Caco-2 (cell line): Measurements from ENCODE around the gene FAM131A. TPM values are rescaled to one million over a fixed set of nuclear protein-coding genes. Genes with fewer than 3 reads are reported as not detected.

Source experiments
- BruUV-seq: library from RNA; stranded (reverse); fragments of 400-500 nt; replicated peaks from 2 replicates; lab custom pipeline; 2021; lab: Mats Ljungman, UMichigan
- CTCF ChIA-PET: fragments of 300-600 bp; sonication (Branson Sonifier 250); formaldehyde crosslinking; loops from one replicate; lab custom pipeline; 2022; ENCODE audit warnings: antibody characterized with exemption; lab: Charles Lee
- POLR2A ChIA-PET: fragments of 300-600 bp; sonication (Branson Sonifier 250); formaldehyde crosslinking; loops from one replicate; lab custom pipeline; 2022; ENCODE audit warnings: antibody characterized with exemption; lab: Charles Lee
- DNase-seq, 2 experiments: peaks; one replicate each; pipeline versions ENCODE4 v3.0.0 to v3.0.0-alpha.2; 2020 to 2022
- H3K27me3 ChIP-seq: replicated peaks from 2 replicates; pipeline ENCODE4 v1.6.0; 2011; ENCODE audit warnings: low read length; ENCODE audit not compliant: control insufficient read depth, insufficient read depth
- H3K36me3 ChIP-seq: 2 replicates; pipeline ENCODE4 v1.5.1; 2011; ENCODE audit warnings: low read length; ENCODE audit not compliant: control insufficient read depth, insufficient read depth
- H3K4me1 ChIP-seq: fragments of 250-450 bp; sonication (Bioruptor Pico); 2 replicates; pipeline ENCODE4 v1.5.1; 2020; ENCODE audit warnings: mild to moderate bottlenecking
- H3K4me3 ChIP-seq: 2 replicates; pipeline ENCODE4 v1.5.1; 2011; ENCODE audit warnings: low read depth, mild to moderate bottlenecking, control low read depth, low read length
- H3K9me3 ChIP-seq: fragments of 250-450 bp; sonication (Bioruptor Pico); 2 replicates; pipeline ENCODE4 v1.5.1; 2020; ENCODE audit warnings: mild to moderate bottlenecking, moderate library complexity
- H3K27ac Mint-ChIP-seq: one replicate; pipeline ENCODE4 v1.8.0; 2022; ENCODE audit warnings: mixed read lengths; ENCODE audit not compliant: unreplicated experiment
- H3K27me3 Mint-ChIP-seq: one replicate; pipeline ENCODE4 v1.8.0; 2022; ENCODE audit warnings: mixed read lengths; ENCODE audit not compliant: insufficient read depth, unreplicated experiment
- H3K36me3 Mint-ChIP-seq: one replicate; pipeline ENCODE4 v1.8.0; 2022; ENCODE audit warnings: mild to moderate bottlenecking, mixed read lengths; ENCODE audit not compliant: insufficient read depth, unreplicated experiment
- H3K4me1 Mint-ChIP-seq: one replicate; pipeline ENCODE4 v1.8.0; 2022; ENCODE audit warnings: low read depth, mixed read lengths; ENCODE audit not compliant: unreplicated experiment
- H3K4me3 Mint-ChIP-seq: one replicate; pipeline ENCODE4 v1.8.0; 2022; ENCODE audit warnings: mild to moderate bottlenecking, moderate library complexity, mixed read lengths; ENCODE audit not compliant: unreplicated experiment
- H3K9me3 Mint-ChIP-seq: one replicate; pipeline ENCODE4 v1.8.0; 2022; ENCODE audit warnings: mixed read lengths; ENCODE audit not compliant: unreplicated experiment
- intact Hi-C: fragments of 100-400 bp; cut with micrococcal nuclease; formaldehyde crosslinking; loops from one replicate; pipeline ENCODE4 v1.10.0; 2022; ENCODE audit not compliant: unreplicated experiment
- total RNA-seq: library from RNA; stranded (reverse); gene quantifications from 2 replicates; pipeline ENCODE4 v1.2.3, GENCODE V29; 2022
- TF ChIP-seq, protein P1 (sequence below), 2 experiments: fragments of 200-600 bp in 1 of 2; IDR thresholded peaks; 1 replicate in 1 of 2; 2 replicates in 1 of 2; pipeline versions ENCODE4 v1.5.1 to v1.8.0; 2011 to 2022; ENCODE audit warnings: antibody characterized with exemption in 1 of 2, control low read depth in 1 of 2, inconsistent platforms in 1 of 2, low read depth in 1 of 2, low read length in 1 of 2, mild to moderate bottlenecking in 1 of 2, moderate library complexity in 1 of 2; ENCODE audit not compliant: insufficient read depth in 1 of 2, severe bottlenecking in 1 of 2, unreplicated experiment in 1 of 2

Gene FAM131A
- total RNA-seq, 1 experiment from 2014 or later: 6.1 TPM

- H3K4me3 Mint-ChIP-seq: no peak overlapping the region
- peaks cover 3% of the 10 kb centered on the region for H3K27me3 Mint-ChIP-seq
- H3K4me1 Mint-ChIP-seq: no peaks in the 10 kb centered on the region
- no TSS peak for BruUV-seq
- no peak for DNase-seq
- TF ChIP-seq, protein P1, sequence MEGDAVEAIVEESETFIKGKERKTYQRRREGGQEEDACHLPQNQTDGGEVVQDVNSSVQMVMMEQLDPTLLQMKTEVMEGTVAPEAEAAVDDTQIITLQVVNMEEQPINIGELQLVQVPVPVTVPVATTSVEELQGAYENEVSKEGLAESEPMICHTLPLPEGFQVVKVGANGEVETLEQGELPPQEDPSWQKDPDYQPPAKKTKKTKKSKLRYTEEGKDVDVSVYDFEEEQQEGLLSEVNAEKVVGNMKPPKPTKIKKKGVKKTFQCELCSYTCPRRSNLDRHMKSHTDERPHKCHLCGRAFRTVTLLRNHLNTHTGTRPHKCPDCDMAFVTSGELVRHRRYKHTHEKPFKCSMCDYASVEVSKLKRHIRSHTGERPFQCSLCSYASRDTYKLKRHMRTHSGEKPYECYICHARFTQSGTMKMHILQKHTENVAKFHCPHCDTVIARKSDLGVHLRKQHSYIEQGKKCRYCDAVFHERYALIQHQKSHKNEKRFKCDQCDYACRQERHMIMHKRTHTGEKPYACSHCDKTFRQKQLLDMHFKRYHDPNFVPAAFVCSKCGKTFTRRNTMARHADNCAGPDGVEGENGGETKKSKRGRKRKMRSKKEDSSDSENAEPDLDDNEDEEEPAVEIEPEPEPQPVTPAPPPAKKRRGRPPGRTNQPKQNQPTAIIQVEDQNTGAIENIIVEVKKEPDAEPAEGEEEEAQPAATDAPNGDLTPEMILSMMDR (IDR thresholded peaks at IDR 0.05; ENCODE audit: insufficient read depth in 1 of 2, low read depth in 1 of 2, low read length in 1 of 2, severe bottlenecking in 1 of 2, unreplicated experiment in 1 of 2): no peak
- no peaks in the 10 kb centered on the region for H3K36me3 Mint-ChIP-seq
- Histone ChIP-seq H3K9me3 (no peaks in the 10 kb centered on the region), H3K4me1 (no peaks in the 10 kb centered on the region), H3K4me3 (no peak overlapping the region), H3K27me3 (no peaks in the 10 kb centered on the region; the same call in 1 of the 2 replicates), H3K36me3 (no peaks in the 10 kb centered on the region)
- intact Hi-C loops: no loop called here
- H3K9me3 Mint-ChIP-seq: no peaks in the 10 kb centered on the region
- ChIA-PET CTCF (interaction anchor here (1.6 kb wide), 1 partner anchor 17 kb away, joined by 6 read pairs; no protein-coding TSS in a partner anchor), POLR2A (no interaction called here)
- H3K27ac Mint-ChIP-seq: no peak overlapping the region
Measured at GRCh38 chr3:184388936-184389230, 51.5 kb downstream of the FAM131A start.

- CTCF ChIA-PET: interaction anchor here (1.6 kb wide), 1 partner anchor 18 kb away, joined by 6 read pairs; no protein-coding TSS in a partner anchor
- H3K27me3 Mint-ChIP-seq: peaks cover 3% of the 10 kb centered on the region
- Histone ChIP-seq H3K4me1 (no peaks in the 10 kb centered on the region), H3K36me3 (no peaks in the 10 kb centered on the region), H3K9me3 (no peaks in the 10 kb centered on the region), H3K27me3 (no peaks in the 10 kb centered on the region; the same call in 1 of the 2 replicates), H3K4me3 (no peak overlapping the region)
- POLR2A ChIA-PET: no interaction called here
- no TSS peak for BruUV-seq
- DNase-seq: no peak
- H3K27ac Mint-ChIP-seq: no peak overlapping the region
- no peaks in the 10 kb centered on the region for H3K36me3 Mint-ChIP-seq
- TF ChIP-seq, protein P1 (IDR thresholded peaks at IDR 0.05; ENCODE audit: insufficient read depth in 1 of 2, low read depth in 1 of 2, low read length in 1 of 2, severe bottlenecking in 1 of 2, unreplicated experiment in 1 of 2): no peak
- H3K4me1 Mint-ChIP-seq: no peaks in the 10 kb centered on the region
- no peak overlapping the region for H3K4me3 Mint-ChIP-seq
- intact Hi-C loops: no loop called here
- H3K9me3 Mint-ChIP-seq: no peaks in the 10 kb centered on the region
Measured at GRCh38 chr3:184389384-184389783, 52.0 kb downstream of the FAM131A start.

- no peaks in the 10 kb centered on the region for H3K9me3 Mint-ChIP-seq
- no TSS peak for BruUV-seq
- ChIA-PET CTCF (interaction anchor here (0.9 to 1.6 kb wide), 2 partner anchors 18 to 19 kb away, joined by 3 to 6 read pairs; no protein-coding TSS in a partner anchor), POLR2A (no interaction called here)
- TF ChIP-seq, protein P1 (IDR thresholded peaks at IDR 0.05; ENCODE audit: insufficient read depth in 1 of 2, low read depth in 1 of 2, low read length in 1 of 2, severe bottlenecking in 1 of 2, unreplicated experiment in 1 of 2): no peak
- no peak overlapping the region for H3K4me3 ChIP-seq
- H3K9me3 ChIP-seq: no peaks in the 10 kb centered on the region
- no peaks in the 10 kb centered on the region for H3K36me3 ChIP-seq
- no peak overlapping the region for H3K27ac Mint-ChIP-seq
- no peaks in the 10 kb centered on the region for H3K27me3 ChIP-seq
- H3K36me3 Mint-ChIP-seq: no peaks in the 10 kb centered on the region
- peaks cover 3% of the 10 kb centered on the region for H3K27me3 Mint-ChIP-seq
- DNase-seq: no peak
- intact Hi-C loops: no loop called here
- no peaks in the 10 kb centered on the region for H3K4me1 ChIP-seq
- H3K4me1 Mint-ChIP-seq: no peaks in the 10 kb centered on the region
- H3K4me3 Mint-ChIP-seq: no peak overlapping the region
Measured at GRCh38 chr3:184389935-184390528, 52.6 kb downstream of the FAM131A start.
